Measurements from ENCODE around the gene CD22.

GRCh38 chr19:35380450-35381124, 51.6 kb downstream of the CD22 start:
- TF ChIP-seq POLR2AphosphoS5 (IDR thresholded peaks at IDR 0.05) (no peak), EP300 (IDR thresholded peaks at IDR 0.05) (no peak), CTCF (IDR thresholded peaks at IDR 0.05) (no peak), POLR2A (IDR thresholded peaks at IDR 0.05) (no peak)

Data from gastroesophageal sphincter (tissue), 3 donors.